ENCODE measurements around the gene SYTL2.

The SYTL2 gene

DNA sequence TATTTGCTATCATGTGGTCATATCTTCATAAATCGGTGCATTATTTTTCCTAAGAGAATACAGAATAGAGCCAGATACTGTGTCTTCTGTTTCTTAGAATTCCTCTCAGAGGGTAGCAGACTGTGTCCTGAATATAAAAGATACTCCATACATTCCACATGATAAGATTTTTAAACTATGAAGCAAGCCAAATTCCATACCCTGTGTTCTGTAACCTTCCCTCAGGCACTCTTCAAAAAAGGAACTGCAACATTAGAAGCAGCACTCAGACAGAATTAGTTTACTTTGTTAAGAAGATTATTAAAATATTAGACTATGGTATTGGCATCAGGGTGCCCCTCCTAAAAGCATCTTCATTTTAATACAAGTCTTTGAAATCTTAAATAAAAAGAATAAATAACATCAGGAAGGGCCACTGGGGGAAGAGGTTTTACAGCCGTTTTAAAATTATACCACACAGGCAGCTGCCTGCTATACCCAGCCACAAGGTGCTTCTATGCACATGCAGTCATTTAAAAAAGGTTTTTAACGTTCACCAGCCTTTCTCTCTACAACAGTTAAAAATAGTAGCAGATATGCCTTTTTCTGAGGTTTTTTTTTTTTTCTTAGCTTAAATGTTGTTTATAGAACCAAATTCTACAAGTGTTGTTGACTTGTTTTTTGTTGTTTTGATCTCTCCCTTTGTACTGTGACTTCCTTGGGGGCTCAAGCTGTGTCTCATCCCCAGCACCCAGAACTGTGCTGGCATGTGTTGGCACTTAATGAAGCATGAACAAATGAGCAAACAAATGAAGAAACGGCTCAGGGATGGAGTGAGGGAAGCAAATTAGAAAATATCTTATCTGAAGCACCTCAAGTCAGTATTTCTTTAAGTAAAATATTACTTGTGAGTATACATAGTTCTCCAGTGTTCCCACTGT is 70.2 kb downstream of the SYTL2 start:
- TF ChIP-seq, protein P1, sequence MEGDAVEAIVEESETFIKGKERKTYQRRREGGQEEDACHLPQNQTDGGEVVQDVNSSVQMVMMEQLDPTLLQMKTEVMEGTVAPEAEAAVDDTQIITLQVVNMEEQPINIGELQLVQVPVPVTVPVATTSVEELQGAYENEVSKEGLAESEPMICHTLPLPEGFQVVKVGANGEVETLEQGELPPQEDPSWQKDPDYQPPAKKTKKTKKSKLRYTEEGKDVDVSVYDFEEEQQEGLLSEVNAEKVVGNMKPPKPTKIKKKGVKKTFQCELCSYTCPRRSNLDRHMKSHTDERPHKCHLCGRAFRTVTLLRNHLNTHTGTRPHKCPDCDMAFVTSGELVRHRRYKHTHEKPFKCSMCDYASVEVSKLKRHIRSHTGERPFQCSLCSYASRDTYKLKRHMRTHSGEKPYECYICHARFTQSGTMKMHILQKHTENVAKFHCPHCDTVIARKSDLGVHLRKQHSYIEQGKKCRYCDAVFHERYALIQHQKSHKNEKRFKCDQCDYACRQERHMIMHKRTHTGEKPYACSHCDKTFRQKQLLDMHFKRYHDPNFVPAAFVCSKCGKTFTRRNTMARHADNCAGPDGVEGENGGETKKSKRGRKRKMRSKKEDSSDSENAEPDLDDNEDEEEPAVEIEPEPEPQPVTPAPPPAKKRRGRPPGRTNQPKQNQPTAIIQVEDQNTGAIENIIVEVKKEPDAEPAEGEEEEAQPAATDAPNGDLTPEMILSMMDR (IDR thresholded peaks at IDR 0.05; ENCODE audit: low read depth, low read length), result no peak
- no peak overlapping the region for H3K4me3 ChIP-seq (ENCODE audit: low read depth, low read length)

- TF ChIP-seq, protein P1 (IDR thresholded peaks at IDR 0.05; ENCODE audit: low read depth, low read length), result no peak
- no peak overlapping the region for H3K4me3 ChIP-seq (ENCODE audit: low read depth, low read length)
Measured at GRCh38 chr11:85737738-85738137, 73.2 kb downstream of the SYTL2 start.

GRCh38 chr11:85735876-85736460 is 75.0 kb downstream of the SYTL2 start:
- no peak overlapping the region for H3K4me3 ChIP-seq (ENCODE audit: low read depth, low read length)
- TF ChIP-seq, protein P1 (IDR thresholded peaks at IDR 0.05; ENCODE audit: low read depth, low read length), result no peak

DNA sequence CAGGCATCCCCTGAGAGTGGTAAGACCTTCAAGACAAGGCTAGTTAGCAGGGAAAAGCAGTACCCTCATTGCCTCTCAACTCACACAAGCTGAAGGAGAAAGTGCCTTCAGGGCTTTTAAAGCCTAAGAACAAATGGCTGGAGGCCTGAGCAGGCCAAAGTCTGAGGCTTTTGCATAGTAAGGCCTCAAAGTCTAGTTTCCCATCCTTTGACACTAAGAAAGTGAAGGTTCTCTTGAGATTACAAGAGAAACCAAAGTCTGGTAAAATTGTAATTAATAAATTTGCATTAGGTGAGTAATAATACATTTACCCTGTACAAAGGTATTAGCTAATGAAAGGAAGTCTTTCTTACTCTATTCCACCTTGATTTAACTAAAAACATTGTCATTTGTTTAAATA is 78.0 kb downstream of the SYTL2 start:
- no peak overlapping the region for H3K4me3 ChIP-seq (ENCODE audit: low read depth, low read length)
- TF ChIP-seq, protein P1 (IDR thresholded peaks at IDR 0.05; ENCODE audit: low read depth, low read length), result no peak

- H3K4me3 ChIP-seq (ENCODE audit: low read depth, low read length), result no peak overlapping the region
Measured at GRCh38 chr11:85726381-85726780, 84.6 kb downstream of the SYTL2 start.

DNA sequence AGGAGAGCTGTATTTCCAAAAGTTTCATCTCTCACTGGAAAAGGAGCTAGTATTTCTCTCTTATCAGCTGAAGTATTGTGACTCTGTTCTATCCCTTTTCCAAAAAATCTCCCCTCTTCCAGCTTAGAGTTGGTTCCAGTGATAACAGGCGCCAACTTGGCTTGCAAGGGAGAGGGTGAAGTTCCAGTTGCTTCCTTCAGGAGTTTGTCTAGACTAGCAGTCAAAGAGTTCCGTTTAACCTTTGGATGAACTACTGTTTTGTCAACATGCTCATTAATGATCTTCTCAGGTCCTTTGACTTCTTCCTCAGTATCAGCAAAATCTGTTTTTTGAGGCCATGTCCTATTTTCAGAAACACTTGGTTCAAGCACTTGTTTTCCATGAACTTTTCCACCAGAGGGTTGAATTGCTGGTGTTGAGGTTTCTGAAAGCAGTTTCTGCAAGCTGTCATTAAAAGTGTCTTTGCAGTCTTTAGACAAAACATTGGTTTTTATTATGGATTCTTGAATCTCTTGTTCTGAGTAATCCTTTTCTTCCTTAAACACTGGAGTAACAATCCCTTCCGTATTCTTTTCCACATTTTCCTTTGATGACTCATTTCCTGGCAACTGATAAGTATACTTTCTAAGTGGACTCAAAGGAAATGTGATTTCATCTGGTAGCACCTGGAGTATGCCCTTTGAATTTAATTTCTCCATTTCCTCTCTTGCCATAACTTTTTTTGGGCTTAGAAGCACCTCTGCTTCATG is 85.3 kb downstream of the SYTL2 start:
- H3K4me3 ChIP-seq (ENCODE audit: low read depth, low read length), result no peak overlapping the region
- TF ChIP-seq, protein P1 (IDR thresholded peaks at IDR 0.05; ENCODE audit: low read depth, low read length), result no peak

More at GRCh38 chr11:85726381-85726780, 84.6 kb downstream of the SYTL2 start:
- TF ChIP-seq, protein P1 (IDR thresholded peaks at IDR 0.05; ENCODE audit: low read depth, low read length), result no peak
